RWPE2 (cell line): ENCODE results near the gene SLFN11.

ENCODE experiments used
- ATAC-seq: fragments of 200-7000 bp; cut with Tn5 transposase; 3 replicates; pipeline ENCODE4 v1.9.1; 2021; ENCODE audit warnings: low read depth
- DNase-seq: peaks from one replicate; pipeline ENCODE4 v3.0.0-alpha.2; 2020; ENCODE audit warnings: low spot score
- H3K27ac ChIP-seq: fragments of 450-650 bp; 2 replicates; pipeline ENCODE4 v1.5.1; 2017; ENCODE audit warnings: mild to moderate bottlenecking; ENCODE audit not compliant: poor library complexity, severe bottlenecking
- H3K27me3 ChIP-seq: fragments of 250-450 bp; sonication (Bioruptor Pico); 2 replicates; pipeline ENCODE4 v1.5.1; 2021; ENCODE audit warnings: mild to moderate bottlenecking, moderate library complexity; ENCODE audit not compliant: insufficient read depth, poor library complexity, severe bottlenecking
- H3K36me3 ChIP-seq: fragments of 250-450 bp; sonication (Bioruptor Pico); 2 replicates; pipeline ENCODE4 v1.5.1; 2020; ENCODE audit warnings: low read depth, mild to moderate bottlenecking, moderate library complexity
- H3K4me1 ChIP-seq: fragments of 250-450 bp; sonication (Bioruptor Pico); 2 replicates; pipeline ENCODE4 v1.5.1; 2021; ENCODE audit warnings: mild to moderate bottlenecking, moderate library complexity; ENCODE audit not compliant: insufficient read depth, poor library complexity, severe bottlenecking
- H3K4me3 ChIP-seq: fragments of 250-450 bp; sonication (Bioruptor Pico); 2 replicates; pipeline ENCODE4 v1.5.1; 2021; ENCODE audit warnings: mild to moderate bottlenecking, moderate library complexity; ENCODE audit not compliant: severe bottlenecking
- H3K9me3 ChIP-seq: fragments of 250-450 bp; sonication (Bioruptor Pico); 2 replicates; pipeline ENCODE4 v1.5.1; 2021; ENCODE audit warnings: mild to moderate bottlenecking, moderate library complexity; ENCODE audit not compliant: severe bottlenecking
- TF ChIP-seq, protein P1 (sequence below): fragments of 450-650 bp; IDR thresholded peaks from one replicate; pipeline ENCODE4 v1.5.1; 2017; ENCODE audit warnings: mild to moderate bottlenecking, moderate library complexity; ENCODE audit not compliant: poor library complexity, severe bottlenecking

Gene SLFN11

GRCh38 chr17:35345926-35346771, 27.3 kb downstream of the SLFN11 start:
- TF ChIP-seq, protein P1, sequence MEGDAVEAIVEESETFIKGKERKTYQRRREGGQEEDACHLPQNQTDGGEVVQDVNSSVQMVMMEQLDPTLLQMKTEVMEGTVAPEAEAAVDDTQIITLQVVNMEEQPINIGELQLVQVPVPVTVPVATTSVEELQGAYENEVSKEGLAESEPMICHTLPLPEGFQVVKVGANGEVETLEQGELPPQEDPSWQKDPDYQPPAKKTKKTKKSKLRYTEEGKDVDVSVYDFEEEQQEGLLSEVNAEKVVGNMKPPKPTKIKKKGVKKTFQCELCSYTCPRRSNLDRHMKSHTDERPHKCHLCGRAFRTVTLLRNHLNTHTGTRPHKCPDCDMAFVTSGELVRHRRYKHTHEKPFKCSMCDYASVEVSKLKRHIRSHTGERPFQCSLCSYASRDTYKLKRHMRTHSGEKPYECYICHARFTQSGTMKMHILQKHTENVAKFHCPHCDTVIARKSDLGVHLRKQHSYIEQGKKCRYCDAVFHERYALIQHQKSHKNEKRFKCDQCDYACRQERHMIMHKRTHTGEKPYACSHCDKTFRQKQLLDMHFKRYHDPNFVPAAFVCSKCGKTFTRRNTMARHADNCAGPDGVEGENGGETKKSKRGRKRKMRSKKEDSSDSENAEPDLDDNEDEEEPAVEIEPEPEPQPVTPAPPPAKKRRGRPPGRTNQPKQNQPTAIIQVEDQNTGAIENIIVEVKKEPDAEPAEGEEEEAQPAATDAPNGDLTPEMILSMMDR = no peak
- Histone ChIP-seq H3K4me3 (no peak overlapping the region), H3K36me3 (no peaks in the 10 kb centered on the region), H3K27ac (no peak overlapping the region), H3K9me3 (peaks cover 2% of the 10 kb centered on the region), H3K27me3 (peaks cover 68% of the 10 kb centered on the region), H3K4me1 (no peaks in the 10 kb centered on the region)
- DNase-seq (no peak), ATAC-seq (peak; percentile 17; the same call in 1 of the 3 replicates)

GRCh38 chr17:35345445-35345925, 27.9 kb downstream of the SLFN11 start:
- ATAC-seq (no peak), DNase-seq (no peak)
- H3K36me3 ChIP-seq = no peaks in the 10 kb centered on the region
- peaks cover 61% of the 10 kb centered on the region for H3K27me3 ChIP-seq
- no peak overlapping the region for H3K27ac ChIP-seq
- no peak overlapping the region for H3K4me3 ChIP-seq
- TF ChIP-seq, protein P1 = no peak
- H3K9me3 ChIP-seq = peaks cover 2% of the 10 kb centered on the region
- H3K4me1 ChIP-seq = no peaks in the 10 kb centered on the region

GRCh38 chr17:35344262-35344661, 29.2 kb downstream of the SLFN11 start:
- Histone ChIP-seq H3K4me1 (no peaks in the 10 kb centered on the region), H3K27ac (no peak overlapping the region), H3K27me3 (peaks cover 65% of the 10 kb centered on the region), H3K36me3 (no peaks in the 10 kb centered on the region), H3K9me3 (peaks cover 2% of the 10 kb centered on the region), H3K4me3 (no peak overlapping the region)
- TF ChIP-seq, protein P1 = no peak
- ATAC-seq (no peak), DNase-seq (no peak)

DNA sequence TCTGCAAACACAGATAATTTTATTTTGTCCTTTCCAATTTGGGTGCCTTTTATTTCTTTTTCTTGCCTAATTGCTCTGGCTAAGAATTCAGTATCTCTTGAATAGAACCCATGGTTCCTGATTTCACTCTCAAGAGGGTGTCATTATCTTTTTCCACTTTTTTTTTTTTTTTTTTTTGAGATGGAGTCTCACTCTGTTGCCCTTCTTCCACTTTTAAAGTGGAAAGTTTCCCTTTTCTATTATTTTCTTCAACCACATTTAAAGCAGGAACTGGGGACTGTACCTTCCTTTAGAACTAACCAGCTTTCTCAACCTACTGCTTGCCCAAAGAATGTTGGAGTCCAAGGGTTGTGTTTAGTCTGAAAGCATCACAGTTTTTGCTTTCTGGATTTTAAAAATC, 31.1 kb downstream of the SLFN11 start:
- no peaks in the 10 kb centered on the region for H3K4me1 ChIP-seq
- TF ChIP-seq, protein P1 = no peak
- peaks cover 58% of the 10 kb centered on the region for H3K27me3 ChIP-seq
- H3K4me3 ChIP-seq = no peak overlapping the region
- DNase-seq (no peak), ATAC-seq (no peak)
- H3K27ac ChIP-seq = no peak overlapping the region
- H3K36me3 ChIP-seq = no peaks in the 10 kb centered on the region
- peaks cover 2% of the 10 kb centered on the region for H3K9me3 ChIP-seq
